Natural killer cell (primary cell): ENCODE measurements around the gene OBSCN. TPM values are rescaled to one million over a fixed set of nuclear protein-coding genes. Genes with fewer than 3 reads are reported as not detected.

Experiments used
- ATAC-seq, 3 donors: fragments of 150-1000 bp in 2 of 3; fragments of 200-7000 bp in 1 of 3; cut with Tn5 transposase; 1 replicate in 1 of 3; 2 replicates in 2 of 3; pipeline ENCODE4 v1.10.0; 2021; ENCODE audit warnings: mild to moderate bottlenecking in 2 of 3, moderate library complexity in 2 of 3
- DNase-seq, 2 donors: peaks; one replicate each; pipeline versions ENCODE4 v3.0.0 to v3.0.0-alpha.2; 2013 to 2021; ENCODE audit warnings: mixed read lengths in 1 of 2
- H3K27ac ChIP-seq: one replicate; pipeline ENCODE4 v1.5.1; 2013; ENCODE audit warnings: mild to moderate bottlenecking, low read length
- H3K27me3 ChIP-seq: one replicate; pipeline ENCODE4 v1.6.1; 2013; ENCODE audit warnings: low read length; ENCODE audit not compliant: control insufficient read depth, insufficient read depth
- H3K36me3 ChIP-seq: one replicate; pipeline ENCODE4 v1.6.1; 2013; ENCODE audit warnings: low read length; ENCODE audit not compliant: control insufficient read depth, insufficient read depth
- H3K4me1 ChIP-seq: one replicate; pipeline ENCODE4 v1.6.1; 2013; ENCODE audit warnings: low read length; ENCODE audit not compliant: control insufficient read depth, insufficient read depth
- H3K4me3 ChIP-seq: one replicate; pipeline ENCODE4 v1.5.1; 2013; ENCODE audit warnings: low read length
- H3K9me3 ChIP-seq: one replicate; pipeline ENCODE4 v1.6.1; 2013; ENCODE audit warnings: low read length; ENCODE audit not compliant: control insufficient read depth, insufficient read depth
- H3K27ac Mint-ChIP-seq, 2 donors: one replicate each; pipeline ENCODE4 v1.8.0; 2022; ENCODE audit warnings: mild to moderate bottlenecking in 2 of 2, mixed read lengths in 2 of 2, moderate library complexity in 1 of 2
- H3K27me3 Mint-ChIP-seq, 2 donors: one replicate each; pipeline ENCODE4 v1.8.0; 2022; ENCODE audit warnings: low read depth in 2 of 2, mixed read lengths in 2 of 2
- H3K36me3 Mint-ChIP-seq: one replicate; pipeline ENCODE4 v1.8.0; 2022; ENCODE audit warnings: mixed read lengths
- H3K4me1 Mint-ChIP-seq, 2 donors: one replicate each; pipeline ENCODE4 v1.8.0; 2022; ENCODE audit warnings: mixed read lengths in 2 of 2
- H3K4me3 Mint-ChIP-seq: one replicate; pipeline ENCODE4 v1.8.0; 2022; ENCODE audit warnings: mild to moderate bottlenecking, moderate library complexity, mixed read lengths
- H3K9me3 Mint-ChIP-seq, 2 donors: one replicate each; pipeline ENCODE4 v1.8.0; 2022; ENCODE audit warnings: mixed read lengths in 2 of 2
- WGBS: methylation state at CpG from one replicate; pipeline ENCODE4 v1.1.7; 2013; ENCODE audit warnings: missing lambda C conversion rate; ENCODE audit not compliant: insufficient coverage; 5-methylcytosine and 5-hydroxymethylcytosine counted together
- intact Hi-C: fragments of 100-400 bp; cut with micrococcal nuclease; formaldehyde crosslinking; loops from one replicate; pipeline ENCODE4 v1.14.2; 2022
- total RNA-seq, 4 donors: library from RNA; stranded (reverse); fragments of 120-200 nt in 1 of 4; gene quantifications; one replicate each; pipeline versions ENCODE4 v1.2.3 to v1.2.4, GENCODE V29; 2013 to 2022
- TF ChIP-seq, protein P1 (sequence below): fragments of 200-600 bp; IDR thresholded peaks from one replicate; pipeline ENCODE4 v1.8.0; 2022; ENCODE audit warnings: antibody characterized with exemption

The OBSCN gene
- total RNA-seq, 3 donors from 2014 or later (not counting 1 experiment from before 2014, with no cell fraction given), result 9.6 to 30.0 (median 14.3) TPM

DNA sequence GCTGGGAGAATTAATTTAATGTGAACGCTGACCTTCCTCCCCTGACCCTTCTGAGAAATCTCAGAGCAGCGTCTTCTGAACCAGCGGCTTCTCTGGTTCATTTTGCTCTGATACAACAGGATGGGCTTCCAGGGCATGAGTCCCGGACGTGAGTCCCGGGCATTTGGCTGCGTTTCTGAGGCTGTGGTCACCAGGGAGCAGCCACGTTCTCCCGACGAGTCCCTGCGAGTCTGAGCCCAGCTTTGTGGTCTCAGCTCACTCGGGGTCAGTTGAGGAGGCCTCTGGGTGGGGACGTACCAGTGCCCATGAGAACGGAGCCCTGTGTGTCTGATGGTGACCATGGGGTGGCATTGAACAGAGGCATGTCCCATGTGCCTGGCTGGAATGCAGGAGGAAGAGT is 17.7 kb upstream of the OBSCN start:
- Mint-ChIP-seq H3K36me3 (no peaks in the 10 kb centered on the region), H3K9me3 (no peaks in the 10 kb centered on the region), H3K27me3 (no peaks in the 10 kb centered on the region), H3K4me1 (peaks cover 15 to 22% of the 10 kb centered on the region in 2 donors), H3K27ac (no peak overlapping the region), H3K4me3 (no peak overlapping the region)
- H3K4me3 ChIP-seq, result no peak overlapping the region
- DNase-seq (no peak), ATAC-seq (no peak)
- no peaks in the 10 kb centered on the region for H3K36me3 ChIP-seq
- peaks cover 12% of the 10 kb centered on the region for H3K4me1 ChIP-seq
- WGBS, result 94% methylated on average over 14 of the region's 14 CpGs
- intact Hi-C loops, result no loop called here
- TF ChIP-seq, protein P1, sequence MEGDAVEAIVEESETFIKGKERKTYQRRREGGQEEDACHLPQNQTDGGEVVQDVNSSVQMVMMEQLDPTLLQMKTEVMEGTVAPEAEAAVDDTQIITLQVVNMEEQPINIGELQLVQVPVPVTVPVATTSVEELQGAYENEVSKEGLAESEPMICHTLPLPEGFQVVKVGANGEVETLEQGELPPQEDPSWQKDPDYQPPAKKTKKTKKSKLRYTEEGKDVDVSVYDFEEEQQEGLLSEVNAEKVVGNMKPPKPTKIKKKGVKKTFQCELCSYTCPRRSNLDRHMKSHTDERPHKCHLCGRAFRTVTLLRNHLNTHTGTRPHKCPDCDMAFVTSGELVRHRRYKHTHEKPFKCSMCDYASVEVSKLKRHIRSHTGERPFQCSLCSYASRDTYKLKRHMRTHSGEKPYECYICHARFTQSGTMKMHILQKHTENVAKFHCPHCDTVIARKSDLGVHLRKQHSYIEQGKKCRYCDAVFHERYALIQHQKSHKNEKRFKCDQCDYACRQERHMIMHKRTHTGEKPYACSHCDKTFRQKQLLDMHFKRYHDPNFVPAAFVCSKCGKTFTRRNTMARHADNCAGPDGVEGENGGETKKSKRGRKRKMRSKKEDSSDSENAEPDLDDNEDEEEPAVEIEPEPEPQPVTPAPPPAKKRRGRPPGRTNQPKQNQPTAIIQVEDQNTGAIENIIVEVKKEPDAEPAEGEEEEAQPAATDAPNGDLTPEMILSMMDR, result no peak
- no peak overlapping the region for H3K27ac ChIP-seq
- H3K9me3 ChIP-seq, result no peaks in the 10 kb centered on the region
- H3K27me3 ChIP-seq, result no peaks in the 10 kb centered on the region

DNA sequence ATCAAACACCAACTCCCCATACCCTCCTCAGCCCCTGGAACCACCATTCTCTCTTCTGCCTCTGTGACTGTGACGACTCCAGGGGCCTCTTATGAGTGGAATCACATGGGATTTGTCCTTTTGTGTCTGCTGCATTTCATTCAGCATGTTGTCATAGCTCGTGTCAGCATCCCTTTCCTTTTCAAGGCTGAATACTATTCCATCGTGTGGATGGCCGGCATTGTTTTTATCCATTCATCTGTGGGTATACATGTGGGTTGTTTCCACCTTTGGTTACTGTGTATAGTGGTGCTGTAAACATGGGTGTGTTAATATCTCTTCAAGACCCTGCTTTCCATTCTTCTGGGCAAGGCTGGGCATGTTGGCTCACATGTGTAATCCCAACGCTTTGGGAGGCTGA is 17.1 kb upstream of the OBSCN start:
- Mint-ChIP-seq H3K36me3 (no peaks in the 10 kb centered on the region), H3K4me1 (peaks cover 9 to 16% of the 10 kb centered on the region in 2 donors), H3K27ac (no peak overlapping the region), H3K4me3 (no peak overlapping the region), H3K9me3 (no peaks in the 10 kb centered on the region), H3K27me3 (no peaks in the 10 kb centered on the region)
- Histone ChIP-seq H3K36me3 (no peaks in the 10 kb centered on the region), H3K4me1 (peaks cover 6% of the 10 kb centered on the region), H3K27ac (no peak overlapping the region), H3K4me3 (no peak overlapping the region), H3K27me3 (no peaks in the 10 kb centered on the region), H3K9me3 (no peaks in the 10 kb centered on the region)
- 83% methylated on average over 4 of the region's 5 CpGs for WGBS
- ATAC-seq, result no peak
- DNase-seq, result no peak
- TF ChIP-seq, protein P1, result no peak
- intact Hi-C loops, result no loop called here

DNA sequence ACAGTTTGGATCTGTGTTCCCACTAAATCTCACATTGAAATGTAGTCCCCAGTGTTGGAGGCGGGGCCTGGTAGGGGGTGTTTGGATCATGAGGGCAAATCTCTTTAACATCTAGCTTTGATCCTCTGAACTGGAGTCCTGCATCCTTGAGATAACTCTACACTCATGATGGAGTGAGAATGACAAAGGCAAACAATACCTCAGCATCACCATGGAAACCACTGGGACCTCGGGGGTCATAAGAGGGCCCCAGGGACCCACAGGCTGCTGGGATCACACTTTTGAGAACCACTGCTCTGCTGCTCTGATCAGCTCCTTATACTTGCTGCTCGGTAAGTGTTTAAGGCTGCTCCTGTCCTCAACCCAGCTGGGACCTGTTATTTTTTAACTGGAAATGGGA is 13.4 kb upstream of the OBSCN start:
- intact Hi-C loops, result no loop called here
- no peak overlapping the region for H3K27ac Mint-ChIP-seq
- TF ChIP-seq, protein P1, result no peak
- H3K27me3 Mint-ChIP-seq, result no peaks in the 10 kb centered on the region
- H3K9me3 Mint-ChIP-seq, result peaks cover 4 to 5% of the 10 kb centered on the region in 2 donors
- H3K27ac ChIP-seq, result no peak overlapping the region
- peaks cover 3% of the 10 kb centered on the region for H3K9me3 ChIP-seq
- no peak overlapping the region for H3K4me3 ChIP-seq
- DNase-seq (no peak), ATAC-seq (no peak)
- H3K36me3 ChIP-seq, result no peaks in the 10 kb centered on the region
- no peak overlapping the region for H3K4me3 Mint-ChIP-seq
- H3K27me3 ChIP-seq, result no peaks in the 10 kb centered on the region
- 89% methylated on average over 2 of the region's 3 CpGs for WGBS
- no peaks in the 10 kb centered on the region for H3K4me1 Mint-ChIP-seq
- peaks cover 10% of the 10 kb centered on the region for H3K36me3 Mint-ChIP-seq
- H3K4me1 ChIP-seq, result no peaks in the 10 kb centered on the region
